Heart right ventricle (tissue), 16 donors: ENCODE measurements around the gene SUPT6H. TPM values are rescaled to one million over a fixed set of nuclear protein-coding genes. Genes with fewer than 3 reads are reported as not detected.
A peak's percentile ranks its signal among the peaks of the same experiment; 100 is the strongest.

Experiments used
- ATAC-seq, 8 donors: fragments of 200-7000 bp; cut with Tn5 transposase; one replicate each; pipeline ENCODE4 v1.9.1; 2020; ENCODE audit warnings: mild to moderate bottlenecking in 8 of 8, moderate library complexity in 8 of 8, moderate number of reproducible peaks in 1 of 8
- DNase-seq, 2 donors: peaks; one replicate each; pipeline ENCODE4 v3.0.0-alpha.2; 2020
- H3K27ac ChIP-seq, 10 donors: fragments of 200-600 bp; sonication (generic) in 2 of 10; one replicate each; pipeline versions ENCODE4 v1.5.0 to v1.8.0; 2020 to 2022; ENCODE audit warnings: mild to moderate bottlenecking in 3 of 10
- H3K27me3 ChIP-seq, 7 donors: fragments of 200-600 bp; one replicate each; pipeline ENCODE4 v1.8.0; 2021 to 2022; ENCODE audit warnings: mild to moderate bottlenecking in 2 of 7
- H3K36me3 ChIP-seq, 9 donors: fragments of 200-600 bp; sonication (generic) in 1 of 9; one replicate each; pipeline versions ENCODE4 v1.5.0 to v1.8.0; 2020 to 2022; ENCODE audit warnings: mild to moderate bottlenecking in 2 of 9
- H3K4me1 ChIP-seq, 9 donors: fragments of 200-600 bp; sonication (generic) in 1 of 9; one replicate each; pipeline versions ENCODE4 v1.5.0 to v1.8.0; 2020 to 2022; ENCODE audit warnings: mild to moderate bottlenecking in 4 of 9
- H3K4me3 ChIP-seq, 10 donors: fragments of 200-600 bp; sonication (generic) in 2 of 10; one replicate each; pipeline versions ENCODE4 v1.5.0 to v1.8.0; 2020 to 2022; ENCODE audit warnings: mild to moderate bottlenecking in 7 of 10, moderate library complexity in 2 of 10
- H3K9me3 ChIP-seq, 11 donors: fragments of 200-600 bp in 10 of 11; sonication (generic) in 2 of 11; one replicate each; pipeline versions ENCODE4 v1.5.0 to v1.8.0; 2013 to 2022; ENCODE audit warnings: mild to moderate bottlenecking in 2 of 11, control low read depth in 1 of 11, moderate library complexity in 1 of 11
- CTCF ChIP-seq, 9 donors: fragments of 200-600 bp; sonication (generic) in 2 of 9; IDR thresholded peaks; one replicate each; pipeline versions ENCODE4 v1.5.0 to v1.8.0; 2021 to 2022; ENCODE audit warnings: antibody characterized with exemption in 9 of 9, mild to moderate bottlenecking in 5 of 9, moderate library complexity in 1 of 9
- WGBS, 2 donors: extraction: QIAGEN DNeasy Blood & Tissue Kit; methylation state at CpG; one replicate each; pipeline ENCODE4 v1.1.7; 2013; ENCODE audit warnings: inconsistent platforms in 1 of 2; 5-methylcytosine and 5-hydroxymethylcytosine counted together
- intact Hi-C, 10 donors: fragments of 100-400 bp; cut with DNase I; formaldehyde crosslinking; loops; one replicate each; pipeline versions ENCODE4 v1.11.1 to v1.14.2; 2022
- polyA plus RNA-seq, 2 donors: library from polyadenylated mRNA; stranded (reverse); fragments of 200-250 nt; gene quantifications; one replicate each; pipeline ENCODE4 v1.2.3, GENCODE V29; 2013
- total RNA-seq, 10 donors: library from RNA; stranded (reverse); fragmentation: NEBNext Ultra II Directional in 3 of 10; extraction: Animal tissue kit (Norgen Biotek cat#: 25700) in 3 of 10; gene quantifications; one replicate each; pipeline versions ENCODE4 v1.2.1 to v1.2.4, GENCODE V29; 2021 to 2023
- donor health status: Arrhythmogenic right ventricular cardiomyopathy.
- donor health status: ischemic (EF 13 %, LVEDD 7.1; RV severe dilation, severe dysfunction).
- donor health status: healthy with polysubstance abuse.
- donor health status: DM: no; HTN: yes; CAD: no.
- donor health status: DM: no; HTN: no; CAD: no.
- donor health status: ischemic (EF 25% LVEDD 6.9; RV normal size, moderate dysfunction).
- donor health status: ischemic (EF 25% LVEDD 5.7; RV mildly dilated, moderate dysfunction).
- donor health status: healthy.
- donor health status: DM: yes; HTN: yes; CAD: no.
- donor health status: Ischemic cardiomyopathy.
- donor health status: ischemic (EF 35%, LVEDD 5.7; RV mildly dilated, moderate dysfunction).
- donor health status: nonischemic (EF 11% LVEDD 7.7; RV severe dilation, severe dysfunction).
- donor health status: DM: yes; HTN: yes; CAD: no.
- donor health status: PGD.
- donor health status: ischemic (EF 29% LVEDD 5.4; RV normal size, mild dysfunction).
- donor health status: nonischemic (EF 23%, LVEDD 6.1; RV moderate dilation, normal function).

The SUPT6H gene
- total and polyA plus RNA-seq, 12 donors = 19.3 to 54.1 (median 49.9) TPM

DNA sequence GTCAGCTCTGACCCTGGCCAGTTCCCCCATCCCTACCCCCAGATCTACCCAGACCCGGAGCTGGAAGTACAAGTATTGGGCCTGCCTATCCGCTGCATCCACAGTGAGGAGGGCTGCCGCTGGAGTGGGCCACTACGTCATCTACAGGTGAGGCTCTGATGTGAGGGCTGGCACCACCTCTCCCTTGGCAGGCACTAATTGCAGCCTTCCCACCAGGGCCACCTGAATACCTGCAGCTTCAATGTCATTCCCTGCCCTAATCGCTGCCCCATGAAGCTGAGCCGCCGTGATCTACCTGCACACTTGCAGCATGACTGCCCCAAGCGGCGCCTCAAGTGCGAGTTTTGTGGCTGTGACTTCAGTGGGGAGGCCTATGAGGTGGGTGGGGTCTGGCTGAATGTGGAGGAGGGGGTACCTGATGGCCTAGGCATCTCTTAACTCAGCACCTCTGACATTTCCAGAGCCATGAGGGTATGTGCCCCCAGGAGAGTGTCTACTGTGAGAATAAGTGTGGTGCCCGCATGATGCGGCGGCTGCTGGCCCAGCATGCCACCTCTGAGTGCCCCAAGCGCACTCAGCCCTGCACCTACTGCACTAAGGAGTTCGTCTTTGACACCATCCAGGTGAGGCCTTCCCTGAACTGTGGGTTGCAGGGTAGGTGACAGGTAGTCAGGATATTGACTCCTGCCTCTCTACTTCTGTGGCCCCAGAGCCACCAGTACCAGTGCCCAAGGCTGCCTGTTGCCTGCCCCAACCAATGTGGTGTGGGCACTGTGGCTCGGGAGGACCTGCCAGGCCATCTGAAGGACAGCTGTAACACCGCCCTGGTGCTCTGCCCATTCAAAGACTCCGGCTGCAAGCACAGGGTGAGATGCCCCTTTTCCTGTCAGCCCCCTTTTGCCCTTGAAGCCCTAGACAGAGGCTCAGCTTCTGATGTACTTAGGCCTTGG, 86.1 kb downstream of the SUPT6H start:
- H3K9me3 ChIP-seq = no peaks in the 10 kb centered on the region
- WGBS, 2 donors = 91 to 96% methylated on average over 18 of the region's 18 CpGs
- H3K4me1 ChIP-seq = peaks cover 6 to 56% (median 47%) of the 10 kb centered on the region in 9 donors
- H3K4me3 ChIP-seq = no peak overlapping the region
- intact Hi-C loops = no loop called here
- DNase-seq = no peak
- no peak overlapping the region for H3K27ac ChIP-seq
- H3K27me3 ChIP-seq = peaks cover 0 to 5% (median 0%) of the 10 kb centered on the region in 7 donors
- ATAC-seq = no peak
- TF ChIP-seq CTCF (IDR thresholded peaks at IDR 0.05) = no peak
- H3K36me3 ChIP-seq = peaks cover 0 to 40% (median 0%) of the 10 kb centered on the region in 9 donors

GRCh38 chr17:28748852-28749515, 87.0 kb downstream of the SUPT6H start:
- ATAC-seq (no peak), DNase-seq (no peak)
- TF ChIP-seq CTCF (IDR thresholded peaks at IDR 0.05) = no peak
- peaks cover 0 to 40% (median 0%) of the 10 kb centered on the region in 9 donors for H3K36me3 ChIP-seq
- no peaks in the 10 kb centered on the region for H3K9me3 ChIP-seq
- H3K27ac ChIP-seq = no peak overlapping the region
- WGBS, 2 donors = 67 to 72% methylated on average over 18 of the region's 18 CpGs
- intact Hi-C loops = loop anchor here in 1 of 10 donors (1.0 kb wide), 1 partner anchor 22 kb away; no protein-coding TSS in a partner anchor
- peaks cover 6 to 49% (median 42%) of the 10 kb centered on the region in 9 donors for H3K4me1 ChIP-seq
- peaks cover 0 to 5% (median 0%) of the 10 kb centered on the region in 7 donors for H3K27me3 ChIP-seq
- H3K4me3 ChIP-seq = no peak overlapping the region

GRCh38 chr17:28749516-28750177, 87.6 kb downstream of the SUPT6H start:
- WGBS, 2 donors = 61 to 64% methylated on average over 11 of the region's 11 CpGs
- Histone ChIP-seq H3K4me1 (peaks cover 6 to 42% (median 36%) of the 10 kb centered on the region in 9 donors), H3K27ac (no peak overlapping the region), H3K36me3 (peaks cover 0 to 40% (median 0%) of the 10 kb centered on the region in 9 donors), H3K27me3 (peaks cover 0 to 5% (median 0%) of the 10 kb centered on the region in 7 donors), H3K9me3 (no peaks in the 10 kb centered on the region), H3K4me3 (no peak overlapping the region)
- intact Hi-C loops = loop anchor here in 7 of 10 donors (1.0 kb wide), 2 partner anchors 22 to 23 kb away; partner anchors contain the start of gene TLCD1 (in 3 of the 7)
- TF ChIP-seq CTCF (IDR thresholded peaks at IDR 0.05) = no peak
- ATAC-seq (peak in 2 of 8 donors; percentile 1 to 3), DNase-seq (no peak)
